SU-DHL-6 (cell line): Measurements from ENCODE around the gene OSR1.

Source experiments
- H2AFZ ChIP-seq: fragments of 200-600 bp; sonication (generic); 2 replicates; pipeline ENCODE4 v1.6.1; 2014; ENCODE audit warnings: low read depth, mild to moderate bottlenecking, moderate library complexity, mixed read lengths, antibody characterized with exemption, low read length; ENCODE audit not compliant: severe bottlenecking
- H3F3A ChIP-seq: fragments of 200-600 bp; shearing (Covaris generic); 2 replicates; pipeline ENCODE4 v1.6.0; 2016; ENCODE audit warnings: antibody characterized with exemption, mild to moderate bottlenecking; ENCODE audit not compliant: insufficient read depth
- H3K27ac ChIP-seq: fragments of 200-600 bp; sonication (generic); 2 replicates; pipeline ENCODE4 v1.5.1; 2016; ENCODE audit warnings: low read depth, mild to moderate bottlenecking, low read length, moderate library complexity, mixed read lengths
- H3K27me3 ChIP-seq: fragments of 200-600 bp; sonication (generic), shearing (Covaris generic); 2 replicates; pipeline ENCODE4 v1.6.0; 2014; ENCODE audit warnings: mild to moderate bottlenecking, low read length
- H3K36me3 ChIP-seq: fragments of 200-600 bp; sonication (generic); 2 replicates; pipeline ENCODE4 v1.6.1; 2014; ENCODE audit warnings: mild to moderate bottlenecking, low read length, mixed read lengths
- H3K4me2 ChIP-seq: fragments of 300-600, 200-600 bp; shearing (Covaris generic), sonication (generic); 2 replicates; pipeline ENCODE4 v1.6.0; 2014; ENCODE audit warnings: low read length, low read depth, mild to moderate bottlenecking; ENCODE audit not compliant: poor library complexity, severe bottlenecking
- H3K4me3 ChIP-seq: fragments of 200-600 bp; sonication (generic); 2 replicates; pipeline ENCODE4 v1.5.1; 2014; ENCODE audit warnings: antibody characterized with exemption, low read length, mild to moderate bottlenecking, mixed read lengths; ENCODE audit not compliant: insufficient read depth, poor library complexity, severe bottlenecking
- H3K79me2 ChIP-seq: fragments of 200-600 bp; sonication (generic); 2 replicates; pipeline ENCODE4 v1.6.1; 2014; ENCODE audit warnings: mild to moderate bottlenecking, low read length, moderate library complexity; ENCODE audit not compliant: insufficient read depth
- H3K9ac ChIP-seq: fragments of 200-600 bp; sonication (generic); 2 replicates; pipeline ENCODE4 v1.7.0; 2014; ENCODE audit warnings: mild to moderate bottlenecking, low read length
- H3K9me2 ChIP-seq: fragments of 200-600 bp; sonication (generic); replicated peaks from 2 replicates; pipeline ENCODE4 v1.6.1; 2014; ENCODE audit warnings: low read length; ENCODE audit not compliant: insufficient read depth
- H3K9me3 ChIP-seq: fragments of 200-600 bp; sonication (generic); 2 replicates; pipeline ENCODE4 v1.6.1; 2014; ENCODE audit warnings: low read length, mixed read lengths; ENCODE audit not compliant: insufficient read depth
- H4K20me1 ChIP-seq: fragments of 200-600 bp; sonication (generic); 2 replicates; pipeline ENCODE4 v1.6.1; 2014; ENCODE audit warnings: low read depth, mild to moderate bottlenecking, antibody characterized with exemption, low read length, moderate library complexity, mixed read lengths
- EZH2phosphoT487 ChIP-seq: fragments of 200-600 bp; sonication (generic), shearing (Covaris generic); conservative IDR thresholded peaks from 2 replicates; pipeline ENCODE4 v1.6.1; 2018; ENCODE audit warnings: mild to moderate bottlenecking, antibody characterized with exemption, low read length, moderate library complexity, mixed read lengths
- TF ChIP-seq, protein P1 (sequence below): fragments of 200-600 bp; sonication (generic); IDR thresholded peaks from one replicate; pipeline ENCODE4 v1.5.1; 2017; ENCODE audit warnings: antibody characterized with exemption, mild to moderate bottlenecking, low read length, moderate library complexity; ENCODE audit not compliant: insufficient read depth, poor library complexity, severe bottlenecking

Gene OSR1

DNA sequence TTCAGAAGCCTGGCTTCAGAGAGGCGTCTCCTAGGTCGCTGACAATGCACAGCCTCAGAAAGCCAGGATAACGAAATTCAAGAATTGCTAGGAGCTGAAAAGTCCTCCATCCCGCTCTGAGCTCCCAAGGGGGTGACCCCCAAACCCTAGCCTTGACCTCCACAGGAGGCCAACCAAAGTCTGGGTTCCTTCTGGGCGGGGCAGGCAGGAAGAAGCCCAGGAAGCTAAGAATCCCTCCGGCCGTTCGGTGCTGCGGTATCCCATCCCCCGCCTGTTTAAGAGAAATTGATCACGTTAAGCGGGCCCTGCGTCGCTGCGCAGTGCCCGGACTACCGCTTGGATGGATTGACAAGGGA is 2.5 kb upstream of the OSR1 start:
- Histone ChIP-seq H2AFZ (no peak overlapping the region), H3K9me3 (no peaks in the 10 kb centered on the region), H3K36me3 (no peaks in the 10 kb centered on the region), H3K9ac (no peak overlapping the region), H3K27ac (no peak overlapping the region), H3K27me3 (no peaks in the 10 kb centered on the region), H3F3A (no peaks in the 10 kb centered on the region), H3K79me2 (no peaks in the 10 kb centered on the region), H3K9me2 (no peaks in the 10 kb centered on the region), H4K20me1 (no peaks in the 10 kb centered on the region), H3K4me2 (no peak overlapping the region), H3K4me3 (no peak overlapping the region)
- TF ChIP-seq, protein P1, sequence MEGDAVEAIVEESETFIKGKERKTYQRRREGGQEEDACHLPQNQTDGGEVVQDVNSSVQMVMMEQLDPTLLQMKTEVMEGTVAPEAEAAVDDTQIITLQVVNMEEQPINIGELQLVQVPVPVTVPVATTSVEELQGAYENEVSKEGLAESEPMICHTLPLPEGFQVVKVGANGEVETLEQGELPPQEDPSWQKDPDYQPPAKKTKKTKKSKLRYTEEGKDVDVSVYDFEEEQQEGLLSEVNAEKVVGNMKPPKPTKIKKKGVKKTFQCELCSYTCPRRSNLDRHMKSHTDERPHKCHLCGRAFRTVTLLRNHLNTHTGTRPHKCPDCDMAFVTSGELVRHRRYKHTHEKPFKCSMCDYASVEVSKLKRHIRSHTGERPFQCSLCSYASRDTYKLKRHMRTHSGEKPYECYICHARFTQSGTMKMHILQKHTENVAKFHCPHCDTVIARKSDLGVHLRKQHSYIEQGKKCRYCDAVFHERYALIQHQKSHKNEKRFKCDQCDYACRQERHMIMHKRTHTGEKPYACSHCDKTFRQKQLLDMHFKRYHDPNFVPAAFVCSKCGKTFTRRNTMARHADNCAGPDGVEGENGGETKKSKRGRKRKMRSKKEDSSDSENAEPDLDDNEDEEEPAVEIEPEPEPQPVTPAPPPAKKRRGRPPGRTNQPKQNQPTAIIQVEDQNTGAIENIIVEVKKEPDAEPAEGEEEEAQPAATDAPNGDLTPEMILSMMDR = no peak
- no peak for TF ChIP-seq EZH2phosphoT487

DNA sequence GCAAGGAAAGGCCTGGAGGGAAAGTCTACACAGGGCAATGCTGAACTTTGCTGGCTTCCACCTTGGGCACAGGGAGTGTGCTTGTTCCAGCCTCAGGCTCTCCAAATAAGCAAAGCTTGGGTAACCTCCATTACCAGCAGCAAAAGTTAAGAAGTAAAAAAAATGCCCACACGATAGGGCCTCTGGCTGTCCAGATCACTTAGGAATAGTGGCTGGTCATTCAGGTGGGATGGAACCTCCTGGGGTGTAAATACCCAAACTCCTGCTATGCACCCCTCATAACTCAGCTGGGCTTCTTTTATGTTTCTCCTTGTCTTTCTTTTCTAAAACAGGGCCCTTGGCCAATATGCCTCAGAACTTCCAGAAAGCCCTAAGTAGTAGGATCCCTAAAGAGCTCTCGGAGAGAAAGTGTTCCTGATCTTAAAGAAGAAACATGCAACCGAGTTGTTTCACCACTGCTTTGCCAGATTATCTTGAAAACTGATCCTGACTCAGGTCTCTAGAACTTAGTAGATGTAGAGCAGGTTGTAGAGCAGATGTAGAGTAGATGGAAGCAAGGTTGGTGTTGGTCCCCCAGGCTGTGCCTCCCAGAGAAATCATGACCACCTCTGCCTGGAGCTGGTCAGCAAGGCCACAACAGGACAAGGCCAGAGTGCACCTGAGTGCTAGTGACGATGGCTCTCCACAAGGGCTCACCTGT is 2.0 kb upstream of the OSR1 start:
- no peak for TF ChIP-seq EZH2phosphoT487
- TF ChIP-seq, protein P1 = no peak
- H3K36me3 ChIP-seq = no peaks in the 10 kb centered on the region
- no peak overlapping the region for H3K9ac ChIP-seq
- no peaks in the 10 kb centered on the region for H3K9me2 ChIP-seq
- H3K4me3 ChIP-seq = no peak overlapping the region
- H4K20me1 ChIP-seq = no peaks in the 10 kb centered on the region
- H3K27ac ChIP-seq = no peak overlapping the region
- no peaks in the 10 kb centered on the region for H3K27me3 ChIP-seq
- H3K4me2 ChIP-seq = no peak overlapping the region
- no peaks in the 10 kb centered on the region for H3K9me3 ChIP-seq
- H3F3A ChIP-seq = no peaks in the 10 kb centered on the region
- no peak overlapping the region for H2AFZ ChIP-seq
- no peaks in the 10 kb centered on the region for H3K79me2 ChIP-seq

DNA sequence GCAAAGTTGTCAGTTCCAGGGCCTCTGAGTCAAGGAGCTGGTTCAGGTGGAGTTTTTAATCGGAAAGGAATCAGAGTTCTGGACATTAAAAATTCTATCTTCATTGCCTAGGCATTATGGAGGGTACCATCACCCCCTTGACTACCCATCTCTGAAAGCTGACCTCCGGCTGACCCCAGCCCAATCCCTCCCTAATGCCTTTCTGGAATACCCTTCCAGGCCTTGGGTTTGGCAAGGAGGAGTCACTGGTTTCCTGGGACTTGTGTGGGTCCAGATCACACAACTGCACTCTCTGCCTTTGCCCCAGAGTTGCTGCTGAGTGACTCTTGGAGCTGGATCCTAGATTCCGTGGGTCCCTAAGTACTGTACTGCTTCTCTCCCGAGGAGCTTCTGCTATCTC is 1.0 kb upstream of the OSR1 start:
- Histone ChIP-seq H3K4me3 (no peak overlapping the region), H3K9ac (no peak overlapping the region), H3K9me2 (no peaks in the 10 kb centered on the region), H2AFZ (no peak overlapping the region), H4K20me1 (no peaks in the 10 kb centered on the region), H3K27ac (no peak overlapping the region), H3K36me3 (no peaks in the 10 kb centered on the region), H3K9me3 (no peaks in the 10 kb centered on the region), H3K79me2 (no peaks in the 10 kb centered on the region), H3K4me2 (no peak overlapping the region), H3F3A (no peaks in the 10 kb centered on the region), H3K27me3 (no peaks in the 10 kb centered on the region)
- TF ChIP-seq, protein P1 = no peak
- no peak for TF ChIP-seq EZH2phosphoT487
